GM12892 (cell line): ENCODE data around the gene PDE4B.

Experiments
- DNase-seq: peaks from one replicate; pipeline ENCODE4 v3.0.0; 2011; ENCODE audit not compliant: insufficient read length
- FAIRE-seq: peaks from 2 replicates; lab custom pipeline; 2011; peaks lifted over from hg19 to GRCh38; lab: Jason Lieb, UNC
- POLR2A ChIP-seq: IDR thresholded peaks from 2 replicates; pipeline ENCODE4 v1.6.1; 2011; ENCODE audit warnings: low read depth, low read length, control low read depth
- POLR2AphosphoS5 ChIP-seq: IDR thresholded peaks from 2 replicates; pipeline ENCODE4 v1.6.1; 2011; ENCODE audit warnings: low read depth, low read length, control low read depth
- TAF1 ChIP-seq: IDR thresholded peaks from 2 replicates; pipeline ENCODE4 v1.6.1; 2011; ENCODE audit warnings: low read depth, mild to moderate bottlenecking, control low read depth, low read length, borderline replicate concordance

Gene PDE4B

DNA sequence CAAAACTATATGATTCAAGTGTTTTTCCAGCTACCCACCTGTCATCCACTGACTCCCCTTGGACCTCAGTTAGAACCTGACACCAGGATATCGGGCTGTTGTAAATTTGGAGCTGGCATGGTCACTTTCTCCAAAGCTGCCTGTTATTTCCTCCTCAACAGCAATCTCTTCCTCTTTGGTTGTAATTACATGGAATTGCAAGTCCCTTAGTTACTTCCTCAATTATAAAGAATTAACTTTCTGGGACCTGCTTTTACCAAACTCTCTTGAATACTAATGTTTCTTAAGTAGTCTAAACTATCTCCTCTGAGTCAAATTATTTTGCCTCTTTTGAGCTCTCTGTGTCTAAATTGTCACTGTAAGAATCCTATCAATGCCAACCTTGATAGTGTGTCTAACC, 590.9 kb downstream of the PDE4B start:
- DNase-seq (no peak), FAIRE-seq (no peak)
- no peak for TF ChIP-seq TAF1
- TF ChIP-seq POLR2A, result no peak
- no peak for TF ChIP-seq POLR2AphosphoS5

DNA sequence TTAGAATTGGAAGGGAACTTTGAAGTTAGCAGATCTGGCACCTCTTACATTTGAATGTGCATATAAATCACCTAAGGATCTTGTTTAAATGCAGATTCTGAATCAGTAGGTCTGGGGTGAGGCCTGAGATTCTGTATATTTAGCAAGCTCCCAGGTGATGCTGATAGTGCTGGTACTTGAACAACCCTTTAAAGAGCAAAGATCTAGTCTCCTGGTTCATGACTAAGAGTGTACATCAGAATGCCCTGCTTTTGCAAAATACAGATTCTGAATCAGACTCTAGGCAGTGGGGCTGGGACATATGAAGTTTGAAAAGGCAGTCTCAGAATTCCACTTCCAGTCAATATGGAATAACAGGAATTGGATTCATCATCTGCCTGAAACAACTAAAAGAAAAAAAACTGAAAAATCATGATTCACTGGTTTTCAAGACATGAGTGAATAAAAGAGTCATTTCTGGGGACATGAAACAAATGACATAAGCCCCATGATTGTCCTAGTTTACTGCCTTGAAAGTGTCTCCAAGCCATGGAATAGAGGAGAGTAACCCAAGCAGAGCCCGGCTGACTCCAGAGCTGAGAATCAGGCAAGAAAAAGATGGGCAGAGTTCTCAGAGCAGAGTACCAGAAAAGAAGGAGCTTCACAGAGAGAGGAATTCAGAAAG, 591.7 kb downstream of the PDE4B start:
- FAIRE-seq (no peak), DNase-seq (no peak)
- no peak for TF ChIP-seq TAF1

DNA sequence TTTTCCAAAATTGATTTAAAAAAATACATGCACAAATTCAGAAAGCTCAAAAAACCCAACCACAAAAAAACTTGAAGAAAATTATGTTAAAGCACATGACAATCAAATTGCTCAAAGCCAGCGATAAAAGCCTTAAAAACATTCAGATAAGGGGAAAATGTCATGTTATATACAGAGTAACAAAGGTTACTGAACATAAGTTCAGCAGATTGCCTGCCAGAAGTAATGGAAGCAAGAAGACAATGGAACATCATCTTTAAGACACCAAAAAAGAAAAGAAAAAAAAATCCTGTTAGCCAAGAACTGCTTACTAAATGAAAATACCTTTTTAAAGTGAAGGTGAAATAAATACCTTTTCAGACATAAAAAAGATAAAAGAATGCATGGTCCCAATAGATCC, 594.0 kb downstream of the PDE4B start:
- no peak for DNase-seq
- TF ChIP-seq TAF1 (no peak), POLR2A (no peak), POLR2AphosphoS5 (no peak)
- FAIRE-seq, result peak; percentile 14

DNA sequence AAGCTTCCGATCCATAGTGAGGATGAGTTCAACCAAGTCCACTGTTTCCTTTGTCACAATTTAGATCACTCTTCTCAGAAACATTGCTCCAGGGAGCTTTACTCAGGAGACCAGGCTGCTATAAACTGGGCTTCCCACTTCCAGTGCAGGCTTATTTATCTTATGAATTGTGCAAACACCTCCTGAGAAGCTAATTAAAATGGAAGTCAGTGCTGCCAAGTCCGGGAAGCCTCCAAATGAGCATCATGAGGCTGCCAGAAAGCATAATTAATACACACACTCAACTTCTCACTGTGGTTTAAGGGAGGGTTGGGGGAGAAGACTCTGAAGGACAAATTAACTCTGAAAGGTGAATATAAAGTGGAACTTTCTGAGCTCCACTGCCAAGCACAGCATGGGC, 596.2 kb downstream of the PDE4B start:
- TF ChIP-seq POLR2AphosphoS5, result no peak
- no peak for TF ChIP-seq POLR2A
- TF ChIP-seq TAF1, result no peak
- DNase-seq (no peak), FAIRE-seq (no peak)

DNA sequence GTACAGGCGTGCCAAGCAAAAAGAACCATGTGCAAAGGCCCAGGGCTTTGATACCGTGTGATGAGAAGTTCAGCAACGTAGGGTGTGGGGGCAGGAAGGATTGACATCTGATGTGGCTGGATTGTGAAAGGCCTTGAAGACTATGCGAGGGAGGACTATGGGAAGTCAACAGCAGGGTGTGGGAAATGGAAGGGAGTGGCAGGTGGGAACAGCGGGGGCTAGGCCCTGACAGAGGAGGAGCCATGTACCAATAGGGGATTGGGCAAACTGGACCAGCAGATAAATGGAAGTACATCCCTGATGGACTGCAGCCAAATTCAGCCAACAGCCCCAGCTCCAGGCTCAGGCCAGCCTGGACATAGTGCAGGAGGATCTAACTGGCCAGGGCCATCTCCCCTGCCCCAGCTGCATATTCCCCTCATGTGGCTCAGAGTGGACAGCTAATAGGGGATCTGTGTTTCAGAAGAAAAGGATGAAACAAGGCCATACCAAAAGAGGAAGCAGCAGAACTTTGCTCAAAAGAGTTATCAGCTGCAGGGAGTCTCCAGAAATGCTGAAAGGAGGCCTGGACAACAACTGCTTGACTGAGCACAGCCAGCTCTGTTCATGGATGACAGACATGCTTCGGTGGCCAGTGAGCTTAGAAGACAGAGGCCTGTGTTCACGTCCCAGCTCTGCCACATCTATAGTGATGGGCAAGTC, 601.0 kb downstream of the PDE4B start:
- no peak for DNase-seq
- no peak for TF ChIP-seq TAF1
- TF ChIP-seq POLR2A, result no peak
- TF ChIP-seq POLR2AphosphoS5, result no peak
- FAIRE-seq, result peak; percentile 88

DNA sequence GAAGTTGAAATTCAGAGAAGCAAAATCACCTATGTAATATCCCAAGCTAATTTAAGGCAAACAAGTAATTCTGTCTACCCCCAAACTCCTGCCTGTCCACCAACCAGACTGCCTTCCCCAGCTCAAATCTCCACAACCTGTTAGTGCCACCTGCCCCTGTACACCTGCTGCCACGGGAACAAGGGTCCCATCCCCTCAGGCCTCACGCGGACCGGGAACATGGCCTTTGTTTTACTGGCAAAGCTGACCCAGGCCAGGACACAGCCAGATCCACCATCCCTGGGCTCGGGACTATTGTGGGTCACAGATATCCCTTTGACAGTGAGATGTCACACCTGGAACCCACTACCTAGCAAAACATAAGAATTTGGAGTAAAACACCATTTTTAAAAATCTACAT, 601.9 kb downstream of the PDE4B start:
- no peak for DNase-seq
- no peak for TF ChIP-seq TAF1
- TF ChIP-seq POLR2A, result no peak
- no peak for TF ChIP-seq POLR2AphosphoS5
- FAIRE-seq, result peak; percentile 48

DNA sequence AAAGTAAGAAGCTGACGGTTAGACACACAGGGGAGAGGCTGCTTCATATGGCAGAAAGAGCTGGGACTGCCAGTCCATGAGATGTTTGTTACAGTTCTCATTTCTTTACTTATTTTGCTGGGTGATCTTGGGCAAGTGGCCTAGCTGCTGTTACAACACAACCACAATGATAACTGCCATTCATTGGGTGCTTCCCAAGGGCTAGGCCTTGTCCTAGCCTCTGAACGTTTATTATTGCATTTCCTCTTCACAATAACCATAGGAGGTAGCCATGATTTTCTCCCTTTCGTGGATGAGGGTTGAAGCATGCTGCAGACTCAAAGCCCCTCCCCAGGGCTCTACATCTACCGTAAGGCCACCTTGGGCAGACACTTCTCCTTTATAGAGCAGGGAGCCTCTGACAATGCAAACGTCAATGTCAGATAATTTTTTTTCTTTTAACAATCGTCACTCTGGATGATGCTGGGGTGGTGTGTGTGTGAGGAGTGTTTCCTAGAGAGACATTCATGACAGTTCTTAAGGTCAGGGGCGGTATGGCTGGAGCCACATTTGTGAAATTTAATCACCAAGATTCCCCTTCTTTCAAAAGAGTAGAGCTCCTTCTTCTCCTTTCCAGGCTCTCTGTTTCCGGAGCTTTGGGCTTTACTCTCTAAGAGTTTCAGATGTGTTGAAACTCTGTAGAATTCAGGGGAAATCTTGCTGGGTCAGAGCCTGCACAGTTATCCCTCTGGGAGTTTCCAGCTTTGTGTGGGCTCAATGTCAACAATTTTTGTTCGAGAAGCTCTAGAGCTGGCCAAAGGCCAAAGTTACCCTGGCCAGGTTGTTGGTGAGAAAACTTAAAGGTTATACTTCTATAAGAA, 602.7 kb downstream of the PDE4B start:
- DNase-seq (no peak), FAIRE-seq (peak; percentile 83)
- TF ChIP-seq POLR2A (0 out of 2 replicates have a peak, but pooled peaks have one; percentile 20), POLR2AphosphoS5 (no peak), TAF1 (no peak)

DNA sequence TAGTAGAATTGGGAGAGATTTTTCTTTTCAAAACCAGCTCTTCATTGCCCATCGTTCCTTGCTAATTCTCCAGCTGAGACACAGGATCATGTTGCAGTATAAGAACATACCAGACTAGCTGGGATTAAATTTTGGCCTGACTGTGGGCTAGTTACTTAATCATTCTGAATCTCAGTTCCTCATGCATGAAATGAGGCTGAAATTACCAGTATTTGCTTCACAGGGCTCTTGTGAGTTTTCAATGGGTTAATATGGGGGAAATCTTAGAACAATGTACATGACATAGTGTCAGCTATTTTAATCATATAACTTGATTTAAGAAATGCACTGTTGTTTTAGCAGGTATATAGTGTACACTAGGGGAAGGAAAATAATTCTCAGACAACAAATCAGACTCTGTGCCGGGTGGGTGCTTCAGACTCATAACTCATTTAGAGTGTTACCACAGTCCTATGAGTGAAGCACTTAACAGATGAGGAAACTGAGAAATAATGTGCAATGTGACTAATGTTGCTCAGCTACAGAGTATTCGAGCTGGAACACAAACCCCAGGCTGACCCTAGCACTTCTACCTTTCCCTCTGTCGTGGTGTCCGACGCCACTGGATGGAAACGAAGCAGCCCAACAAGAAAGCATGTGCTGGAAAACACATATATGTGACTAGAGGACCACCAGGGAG, 603.7 kb downstream of the PDE4B start:
- peak; percentile 98 for FAIRE-seq
- TF ChIP-seq POLR2A (no peak), TAF1 (0 out of 2 replicates have a peak, but pooled peaks have one; percentile 62), POLR2AphosphoS5 (0 out of 2 replicates have a peak, but pooled peaks have one; percentile 35)
- DNase-seq, result no peak

DNA sequence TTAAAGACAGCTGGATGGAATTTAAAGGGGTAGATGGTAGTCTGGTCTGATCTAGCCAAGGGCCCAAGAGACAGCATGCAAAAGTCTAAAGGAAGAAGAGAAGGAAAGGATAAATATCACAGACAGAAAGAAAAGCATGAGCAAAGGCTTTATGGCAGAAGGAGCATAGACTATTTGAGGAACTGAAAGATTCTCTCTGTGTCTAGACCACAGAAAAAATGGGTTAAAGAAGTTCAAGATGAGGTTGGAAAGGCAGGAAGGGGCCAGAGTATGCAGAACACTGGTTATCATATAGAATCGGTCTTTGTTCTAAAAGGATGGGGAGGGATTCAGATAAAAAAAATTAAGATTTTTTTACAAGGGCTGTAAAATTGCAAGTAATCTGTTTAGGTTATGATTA, 604.5 kb downstream of the PDE4B start:
- FAIRE-seq (peak; percentile 74), DNase-seq (no peak)
- no peak for TF ChIP-seq TAF1
- no peak for TF ChIP-seq POLR2A
- TF ChIP-seq POLR2AphosphoS5, result no peak

DNA sequence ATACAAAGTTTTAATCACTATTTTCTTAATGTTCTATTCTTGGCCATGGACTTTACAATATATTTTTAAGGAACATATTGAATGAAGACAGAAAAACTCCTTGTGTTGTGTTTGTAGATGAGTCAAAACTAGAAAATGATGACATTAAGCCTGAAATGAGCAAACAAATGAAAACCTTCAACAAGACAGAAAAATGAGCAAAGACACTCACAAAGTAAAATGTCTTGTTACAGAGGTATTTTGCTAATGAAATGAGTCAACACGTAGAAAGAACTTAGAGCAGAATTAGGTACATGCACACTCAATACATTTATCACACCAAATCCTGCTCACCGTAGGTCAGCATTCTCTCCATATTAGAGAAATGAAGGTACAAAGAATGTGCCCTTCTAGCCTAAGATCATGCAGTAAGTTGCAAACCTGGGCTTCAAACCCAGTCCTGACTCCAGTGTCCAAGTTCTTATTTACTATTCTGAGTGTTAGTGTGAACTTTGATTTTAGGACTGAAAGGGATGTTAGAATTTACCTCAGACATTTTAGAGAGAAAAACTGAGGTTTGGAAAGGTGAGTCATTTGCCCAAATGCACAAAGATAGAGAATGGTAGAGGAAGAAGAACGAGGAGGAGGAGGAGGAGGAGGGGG, 607.3 kb downstream of the PDE4B start:
- peak; percentile 46; the same call in 1 of the 2 replicates for TF ChIP-seq POLR2AphosphoS5
- TF ChIP-seq POLR2A, result peak; percentile 15; the same call in 1 of the 2 replicates
- TF ChIP-seq TAF1, result no peak
- FAIRE-seq (peak; percentile 91), DNase-seq (no peak)
